GM20000 (cell line): Measurements from ENCODE around the gene HLA-DRB5.

ENCODE experiments used
- DNase-seq: peaks from one replicate; pipeline ENCODE4 v3.0.0; 2012; ENCODE audit warnings: low spot score
- TF ChIP-seq, protein P1 (sequence below): IDR thresholded peaks from 2 replicates; pipeline ENCODE4 v1.5.1; 2012; ENCODE audit warnings: mild to moderate bottlenecking, control low read depth; ENCODE audit errors: extremely low read depth, missing control alignments

Gene HLA-DRB5

GRCh38 chr6:32522302-32523047 is 7.6 kb downstream of the HLA-DRB5 start:
- no peak for DNase-seq
- TF ChIP-seq, protein P1, sequence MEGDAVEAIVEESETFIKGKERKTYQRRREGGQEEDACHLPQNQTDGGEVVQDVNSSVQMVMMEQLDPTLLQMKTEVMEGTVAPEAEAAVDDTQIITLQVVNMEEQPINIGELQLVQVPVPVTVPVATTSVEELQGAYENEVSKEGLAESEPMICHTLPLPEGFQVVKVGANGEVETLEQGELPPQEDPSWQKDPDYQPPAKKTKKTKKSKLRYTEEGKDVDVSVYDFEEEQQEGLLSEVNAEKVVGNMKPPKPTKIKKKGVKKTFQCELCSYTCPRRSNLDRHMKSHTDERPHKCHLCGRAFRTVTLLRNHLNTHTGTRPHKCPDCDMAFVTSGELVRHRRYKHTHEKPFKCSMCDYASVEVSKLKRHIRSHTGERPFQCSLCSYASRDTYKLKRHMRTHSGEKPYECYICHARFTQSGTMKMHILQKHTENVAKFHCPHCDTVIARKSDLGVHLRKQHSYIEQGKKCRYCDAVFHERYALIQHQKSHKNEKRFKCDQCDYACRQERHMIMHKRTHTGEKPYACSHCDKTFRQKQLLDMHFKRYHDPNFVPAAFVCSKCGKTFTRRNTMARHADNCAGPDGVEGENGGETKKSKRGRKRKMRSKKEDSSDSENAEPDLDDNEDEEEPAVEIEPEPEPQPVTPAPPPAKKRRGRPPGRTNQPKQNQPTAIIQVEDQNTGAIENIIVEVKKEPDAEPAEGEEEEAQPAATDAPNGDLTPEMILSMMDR: no peak

- TF ChIP-seq, protein P1: no peak
- DNase-seq: no peak
Observed at GRCh38 chr6:32519910-32520258, 10.2 kb downstream of the HLA-DRB5 start.

GRCh38 chr6:32519118-32519909 is 10.8 kb downstream of the HLA-DRB5 start:
- TF ChIP-seq, protein P1: no peak
- DNase-seq: no peak

GRCh38 chr6:32517654-32518445 is 12.2 kb downstream of the HLA-DRB5 start:
- no peak for DNase-seq

DNA sequence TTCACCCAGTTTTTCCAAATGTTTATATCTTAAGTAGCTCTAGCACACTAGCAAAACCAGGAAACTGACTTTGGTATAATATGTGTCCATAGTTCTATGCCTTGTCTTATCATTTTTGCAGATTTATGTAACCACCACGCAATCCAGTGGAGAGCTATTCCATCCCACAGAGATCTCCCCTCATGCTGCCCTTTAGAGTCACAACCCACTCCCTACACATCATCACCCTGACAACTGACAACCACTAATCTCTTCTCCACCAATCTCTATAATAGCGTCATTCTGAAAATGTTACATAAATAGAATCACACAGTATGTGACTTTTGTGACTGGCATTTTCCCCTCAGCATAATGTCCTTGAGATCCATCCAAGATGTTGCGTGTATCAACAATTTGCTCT is 29.1 kb downstream of the HLA-DRB5 start:
- TF ChIP-seq, protein P1: no peak
- DNase-seq: no peak

More at GRCh38 chr6:32517654-32518445, 12.2 kb downstream of the HLA-DRB5 start:
- TF ChIP-seq, protein P1: no peak

- no peak for DNase-seq
- TF ChIP-seq, protein P1: no peak
Observed at GRCh38 chr6:32492351-32492750, 37.7 kb downstream of the HLA-DRB5 start.
